HepG2 (cell line): Measurements from ENCODE around the gene INO80B. TPM values are rescaled to one million over a fixed set of nuclear protein-coding genes. Genes with fewer than 3 reads are reported as not detected.
A peak's percentile ranks its signal among the peaks of the same experiment; 100 is the strongest.

Experiments
- BHLHE40 ChIP-seq: IDR thresholded peaks from 2 replicates; pipeline ENCODE4 v1.6.1; 2011; ENCODE audit warnings: low read length, improper control_type of control experiment
- CHD4 ChIP-seq: fragments of 200-600 bp; sonication (generic); IDR thresholded peaks from 2 replicates; pipeline ENCODE4 v1.7.0; 2017; ENCODE audit warnings: mild to moderate bottlenecking, low read length, borderline replicate concordance
- GATA4 ChIP-seq: sonication (generic); IDR thresholded peaks from 2 replicates; pipeline ENCODE4 v1.6.1; 2016; ENCODE audit warnings: antibody characterized with exemption, low read depth, borderline replicate concordance
- GLI4 ChIP-seq: sonication (generic); formaldehyde crosslinking; IDR thresholded peaks from 2 replicates; pipeline ENCODE4 v1.5.1; 2020; ENCODE audit warnings: missing genetic modification reagents, mild to moderate bottlenecking, moderate library complexity, borderline replicate concordance
- KDM3A ChIP-seq: IDR thresholded peaks from 2 replicates; pipeline ENCODE4 v1.6.1; 2018; ENCODE audit warnings: low read depth, missing compliant biosample characterization
- KLF15 ChIP-seq: sonication (generic); formaldehyde crosslinking; IDR thresholded peaks from 2 replicates; pipeline ENCODE4 v1.8.1; 2023; ENCODE audit warnings: borderline replicate concordance, mild to moderate bottlenecking, inconsistent platforms, missing genetic modification reagents, mixed read lengths
- LRRFIP1 ChIP-seq: sonication (generic); formaldehyde crosslinking; conservative IDR thresholded peaks from 2 replicates; pipeline ENCODE4 v1.4.0; 2020; ENCODE audit warnings: missing genetic modification reagents
- MED8 ChIP-seq: sonication (generic); formaldehyde crosslinking; IDR thresholded peaks from 2 replicates; pipeline ENCODE4 v1.8.1; 2023; ENCODE audit warnings: mild to moderate bottlenecking, missing genetic modification reagents; ENCODE audit not compliant: insufficient replicate concordance
- ONECUT2 ChIP-seq: sonication (generic); formaldehyde crosslinking; IDR thresholded peaks from 2 replicates; pipeline ENCODE4 v1.4.0; 2020; ENCODE audit warnings: missing genetic modification reagents
- ZBTB38 ChIP-seq: sonication (generic); formaldehyde crosslinking; IDR thresholded peaks from 2 replicates; pipeline ENCODE4 v1.5.1; 2020; ENCODE audit warnings: mild to moderate bottlenecking, missing genetic modification reagents
- ZNF160 ChIP-seq: sonication (generic); formaldehyde crosslinking; IDR thresholded peaks from 2 replicates; pipeline ENCODE4 v1.8.0; 2022; ENCODE audit warnings: mild to moderate bottlenecking, inconsistent platforms, missing genetic modification reagents
- polyA plus RNA-seq, 8 experiments: library from polyadenylated mRNA; depleted of rRNA in 3 of 8; stranded (reverse) in 7 of 8; unstranded in 1 of 8; fragments of >200 nt; fragmentation: Illumina TruSeq in 4 of 8; extraction: Trizol in 4 of 8; gene quantifications; 2 replicates each; pipeline versions ENCODE4 v1.2.1 to v1.2.3, GENCODE V29; 2011 to 2016; ENCODE audit warnings: low read depth in 4 of 8, missing spikeins in 1 of 8, mixed read lengths in 1 of 8; ENCODE audit not compliant: insufficient read depth in 1 of 8
- total RNA-seq, 5 experiments: library from RNA; depleted of rRNA; stranded (reverse); fragments of >200 nt; fragmentation: Illumina TruSeq; extraction: Trizol; gene quantifications; 2 replicates each; pipeline ENCODE4 v1.2.3, GENCODE V29; 2016; ENCODE audit warnings: low read depth in 1 of 5
- TF ChIP-seq, protein P1 (sequence below): sonication (generic); formaldehyde crosslinking; IDR thresholded peaks from 2 replicates; pipeline ENCODE4 v1.4.0; 2020; ENCODE audit warnings: low read depth, missing genetic modification reagents
- TF ChIP-seq, protein P2 (sequence below): sonication (generic); formaldehyde crosslinking; IDR thresholded peaks from 2 replicates; pipeline ENCODE4 v1.5.0; 2020; ENCODE audit warnings: missing genetic modification reagents, mild to moderate bottlenecking, borderline replicate concordance
- TF ChIP-seq, protein P3 (sequence below): sonication (generic); formaldehyde crosslinking; IDR thresholded peaks from 2 replicates; pipeline ENCODE4 v1.8.0; 2022; ENCODE audit warnings: mild to moderate bottlenecking, missing genetic modification reagents; ENCODE audit not compliant: insufficient replicate concordance
- TF ChIP-seq, protein P4 (sequence below): sonication (generic); formaldehyde crosslinking; IDR thresholded peaks from 2 replicates; pipeline ENCODE4 v1.4.0; 2020; ENCODE audit warnings: missing genetic modification reagents

INO80B gene
- total and polyA plus RNA-seq, 2 of the 13 experiments (the other 11 are each of a cell fraction or from before 2014, with no cell fraction given) = 6.2 to 14.5 TPM

GRCh38 chr2:74447230-74447999 is 7.5 kb upstream of the INO80B start (continued):
- TF ChIP-seq, protein P1, sequence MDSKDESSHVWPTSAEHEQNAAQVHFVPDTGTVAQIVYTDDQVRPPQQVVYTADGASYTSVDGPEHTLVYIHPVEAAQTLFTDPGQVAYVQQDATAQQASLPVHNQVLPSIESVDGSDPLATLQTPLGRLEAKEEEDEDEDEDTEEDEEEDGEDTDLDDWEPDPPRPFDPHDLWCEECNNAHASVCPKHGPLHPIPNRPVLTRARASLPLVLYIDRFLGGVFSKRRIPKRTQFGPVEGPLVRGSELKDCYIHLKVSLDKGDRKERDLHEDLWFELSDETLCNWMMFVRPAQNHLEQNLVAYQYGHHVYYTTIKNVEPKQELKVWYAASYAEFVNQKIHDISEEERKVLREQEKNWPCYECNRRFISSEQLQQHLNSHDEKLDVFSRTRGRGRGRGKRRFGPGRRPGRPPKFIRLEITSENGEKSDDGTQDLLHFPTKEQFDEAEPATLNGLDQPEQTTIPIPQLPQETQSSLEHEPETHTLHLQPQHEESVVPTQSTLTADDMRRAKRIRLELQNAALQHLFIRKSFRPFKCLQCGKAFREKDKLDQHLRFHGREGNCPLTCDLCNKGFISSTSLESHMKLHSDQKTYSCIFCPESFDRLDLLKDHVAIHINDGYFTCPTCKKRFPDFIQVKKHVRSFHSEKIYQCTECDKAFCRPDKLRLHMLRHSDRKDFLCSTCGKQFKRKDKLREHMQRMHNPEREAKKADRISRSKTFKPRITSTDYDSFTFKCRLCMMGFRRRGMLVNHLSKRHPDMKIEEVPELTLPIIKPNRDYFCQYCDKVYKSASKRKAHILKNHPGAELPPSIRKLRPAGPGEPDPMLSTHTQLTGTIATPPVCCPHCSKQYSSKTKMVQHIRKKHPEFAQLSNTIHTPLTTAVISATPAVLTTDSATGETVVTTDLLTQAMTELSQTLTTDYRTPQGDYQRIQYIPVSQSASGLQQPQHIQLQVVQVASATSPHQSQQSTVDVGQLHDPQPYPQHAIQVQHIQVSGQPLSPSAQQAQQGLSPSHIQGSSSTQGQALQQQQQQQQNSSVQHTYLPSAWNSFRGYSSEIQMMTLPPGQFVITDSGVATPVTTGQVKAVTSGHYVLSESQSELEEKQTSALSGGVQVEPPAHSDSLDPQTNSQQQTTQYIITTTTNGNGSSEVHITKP = peak; percentile 67; the same call in 1 of the 2 replicates
- TF ChIP-seq, protein P2, sequence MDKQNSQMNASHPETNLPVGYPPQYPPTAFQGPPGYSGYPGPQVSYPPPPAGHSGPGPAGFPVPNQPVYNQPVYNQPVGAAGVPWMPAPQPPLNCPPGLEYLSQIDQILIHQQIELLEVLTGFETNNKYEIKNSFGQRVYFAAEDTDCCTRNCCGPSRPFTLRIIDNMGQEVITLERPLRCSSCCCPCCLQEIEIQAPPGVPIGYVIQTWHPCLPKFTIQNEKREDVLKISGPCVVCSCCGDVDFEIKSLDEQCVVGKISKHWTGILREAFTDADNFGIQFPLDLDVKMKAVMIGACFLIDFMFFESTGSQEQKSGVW (CRISPR knock-in tag) = no peak
- TF ChIP-seq KLF15 (CRISPR knock-in tag) (no peak), GLI4 (CRISPR knock-in tag) (no peak), BHLHE40 (no peak), ZBTB38 (CRISPR knock-in tag) (no peak), MED8 (no peak), ZNF160 (CRISPR knock-in tag) (no peak), KDM3A (CRISPR knock-in tag) (no peak), ONECUT2 (no peak), LRRFIP1 (CRISPR knock-in tag) (no peak), GATA4 (no peak), CHD4 (no peak)
- TF ChIP-seq, protein P3, sequence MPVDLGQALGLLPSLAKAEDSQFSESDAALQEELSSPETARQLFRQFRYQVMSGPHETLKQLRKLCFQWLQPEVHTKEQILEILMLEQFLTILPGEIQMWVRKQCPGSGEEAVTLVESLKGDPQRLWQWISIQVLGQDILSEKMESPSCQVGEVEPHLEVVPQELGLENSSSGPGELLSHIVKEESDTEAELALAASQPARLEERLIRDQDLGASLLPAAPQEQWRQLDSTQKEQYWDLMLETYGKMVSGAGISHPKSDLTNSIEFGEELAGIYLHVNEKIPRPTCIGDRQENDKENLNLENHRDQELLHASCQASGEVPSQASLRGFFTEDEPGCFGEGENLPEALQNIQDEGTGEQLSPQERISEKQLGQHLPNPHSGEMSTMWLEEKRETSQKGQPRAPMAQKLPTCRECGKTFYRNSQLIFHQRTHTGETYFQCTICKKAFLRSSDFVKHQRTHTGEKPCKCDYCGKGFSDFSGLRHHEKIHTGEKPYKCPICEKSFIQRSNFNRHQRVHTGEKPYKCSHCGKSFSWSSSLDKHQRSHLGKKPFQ (CRISPR knock-in tag) = no peak
- TF ChIP-seq, protein P4, sequence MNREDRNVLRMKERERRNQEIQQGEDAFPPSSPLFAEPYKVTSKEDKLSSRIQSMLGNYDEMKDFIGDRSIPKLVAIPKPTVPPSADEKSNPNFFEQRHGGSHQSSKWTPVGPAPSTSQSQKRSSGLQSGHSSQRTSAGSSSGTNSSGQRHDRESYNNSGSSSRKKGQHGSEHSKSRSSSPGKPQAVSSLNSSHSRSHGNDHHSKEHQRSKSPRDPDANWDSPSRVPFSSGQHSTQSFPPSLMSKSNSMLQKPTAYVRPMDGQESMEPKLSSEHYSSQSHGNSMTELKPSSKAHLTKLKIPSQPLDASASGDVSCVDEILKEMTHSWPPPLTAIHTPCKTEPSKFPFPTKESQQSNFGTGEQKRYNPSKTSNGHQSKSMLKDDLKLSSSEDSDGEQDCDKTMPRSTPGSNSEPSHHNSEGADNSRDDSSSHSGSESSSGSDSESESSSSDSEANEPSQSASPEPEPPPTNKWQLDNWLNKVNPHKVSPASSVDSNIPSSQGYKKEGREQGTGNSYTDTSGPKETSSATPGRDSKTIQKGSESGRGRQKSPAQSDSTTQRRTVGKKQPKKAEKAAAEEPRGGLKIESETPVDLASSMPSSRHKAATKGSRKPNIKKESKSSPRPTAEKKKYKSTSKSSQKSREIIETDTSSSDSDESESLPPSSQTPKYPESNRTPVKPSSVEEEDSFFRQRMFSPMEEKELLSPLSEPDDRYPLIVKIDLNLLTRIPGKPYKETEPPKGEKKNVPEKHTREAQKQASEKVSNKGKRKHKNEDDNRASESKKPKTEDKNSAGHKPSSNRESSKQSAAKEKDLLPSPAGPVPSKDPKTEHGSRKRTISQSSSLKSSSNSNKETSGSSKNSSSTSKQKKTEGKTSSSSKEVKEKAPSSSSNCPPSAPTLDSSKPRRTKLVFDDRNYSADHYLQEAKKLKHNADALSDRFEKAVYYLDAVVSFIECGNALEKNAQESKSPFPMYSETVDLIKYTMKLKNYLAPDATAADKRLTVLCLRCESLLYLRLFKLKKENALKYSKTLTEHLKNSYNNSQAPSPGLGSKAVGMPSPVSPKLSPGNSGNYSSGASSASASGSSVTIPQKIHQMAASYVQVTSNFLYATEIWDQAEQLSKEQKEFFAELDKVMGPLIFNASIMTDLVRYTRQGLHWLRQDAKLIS = no peak
